Hepatocyte (in vitro differentiated cells): Measurements from ENCODE around the gene EPHA4. TPM values are rescaled to one million over a fixed set of nuclear protein-coding genes. Genes with fewer than 3 reads are reported as not detected.

Experiments
- DNase-seq: peaks from one replicate; pipeline ENCODE4 v3.0.0-alpha.2; 2016; ENCODE audit warnings: low spot score
- H2AFZ ChIP-seq: fragments of 200-600 bp; sonication (generic); 2 replicates; pipeline ENCODE4 v1.6.0; 2016; ENCODE audit warnings: antibody characterized with exemption, mild to moderate bottlenecking
- H3K27ac ChIP-seq: fragments of 200-600 bp; sonication (generic); 2 replicates; pipeline ENCODE4 v1.5.1; 2016; ENCODE audit warnings: mild to moderate bottlenecking
- H3K27me3 ChIP-seq: fragments of 200-600 bp; sonication (generic); 2 replicates; pipeline ENCODE4 v1.6.1; 2016
- H3K36me3 ChIP-seq: fragments of 200-600 bp; sonication (generic); replicated peaks from 2 replicates; pipeline ENCODE4 v1.5.1; 2016; ENCODE audit warnings: low read depth; ENCODE audit not compliant: insufficient read depth
- H3K4me1 ChIP-seq: fragments of 200-600 bp; sonication (generic); 2 replicates; pipeline ENCODE4 v1.5.1; 2016; ENCODE audit warnings: mild to moderate bottlenecking, moderate library complexity; ENCODE audit not compliant: insufficient read depth
- H3K4me2 ChIP-seq: fragments of 200-600 bp; sonication (generic); 2 replicates; pipeline ENCODE4 v1.6.0; 2016
- H3K4me3 ChIP-seq: fragments of 200-600 bp; sonication (generic); 2 replicates; pipeline ENCODE4 v1.5.1; 2016; ENCODE audit warnings: mild to moderate bottlenecking
- H3K79me2 ChIP-seq: fragments of 200-600 bp; sonication (generic); 2 replicates; pipeline ENCODE4 v1.6.0; 2017; ENCODE audit warnings: mild to moderate bottlenecking
- H3K9me2 ChIP-seq: fragments of 200-600 bp; sonication (generic); replicated peaks from 2 replicates; pipeline ENCODE4 v1.6.0; 2017; ENCODE audit warnings: mild to moderate bottlenecking; ENCODE audit not compliant: insufficient read depth
- H3K9me3 ChIP-seq: fragments of 200-600 bp; sonication (generic); 2 replicates; pipeline ENCODE4 v1.5.1; 2016; ENCODE audit warnings: low read depth, mild to moderate bottlenecking
- H4K20me1 ChIP-seq: fragments of 200-600 bp; sonication (generic); 2 replicates; pipeline ENCODE4 v1.6.0; 2016; ENCODE audit warnings: mild to moderate bottlenecking; ENCODE audit not compliant: insufficient read depth, poor library complexity, severe bottlenecking
- EZH2 ChIP-seq: fragments of 200-600 bp; sonication (generic); IDR thresholded peaks from 2 replicates; pipeline ENCODE4 v1.6.1; 2016; ENCODE audit warnings: antibody characterized with exemption, mild to moderate bottlenecking, borderline replicate concordance
- EZH2phosphoT487 ChIP-seq: fragments of 200-600 bp; sonication (generic); IDR thresholded peaks from one replicate; pipeline ENCODE4 v1.6.1; 2018; ENCODE audit warnings: antibody characterized with exemption, mild to moderate bottlenecking, low read depth, moderate library complexity; ENCODE audit not compliant: unreplicated experiment, severe bottlenecking
- WGBS: methylation state at CpG from one replicate; pipeline ENCODE4 v1.1.6; 2016; ENCODE audit warnings: low lambda C conversion rate; ENCODE audit errors: missing lambda C conversion rate; 5-methylcytosine and 5-hydroxymethylcytosine counted together
- polyA plus RNA-seq: library from polyadenylated mRNA; unstranded; fragments of >200 nt; fragmentation: Nextera tagmentation; extraction: Ambion mirVana; gene quantifications from 2 replicates; pipeline ENCODE4 v1.2.1, GENCODE V29; 2016
- total RNA-seq: library from RNA; depleted of rRNA; stranded (reverse); fragments of >200 nt; gene quantifications from 2 replicates; pipeline ENCODE4 v1.2.3, GENCODE V29; 2014
- TF ChIP-seq, protein P1 (sequence below): fragments of 200-600 bp; sonication (generic); IDR thresholded peaks from 2 replicates; pipeline ENCODE4 v1.5.1; 2016; ENCODE audit warnings: antibody characterized with exemption, mild to moderate bottlenecking; ENCODE audit not compliant: poor library complexity

Gene EPHA4
- total and polyA plus RNA-seq, 2 experiments from 2014 or later, result 7.8 to 36.8 TPM

DNA sequence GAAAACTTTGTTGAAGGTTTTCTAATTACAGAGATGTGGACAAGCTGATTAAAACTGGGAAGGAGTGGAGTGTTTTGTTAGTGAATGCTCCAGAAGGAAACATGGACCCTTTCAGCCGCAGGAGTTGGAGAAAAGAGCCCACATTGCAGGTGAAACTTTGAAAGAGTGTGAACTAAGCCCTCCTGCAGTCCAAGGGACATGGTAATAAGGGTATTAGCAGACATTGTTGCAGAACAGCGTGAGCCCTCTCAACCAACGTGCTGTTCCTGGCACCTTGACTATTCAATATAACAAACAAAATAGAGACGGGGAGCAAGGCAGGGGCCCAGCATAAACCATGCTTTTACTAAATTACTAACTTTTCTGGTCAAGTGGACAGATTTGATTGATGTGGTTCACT is 122.7 kb downstream of the EPHA4 start:
- no peaks in the 10 kb centered on the region for H3K27me3 ChIP-seq
- TF ChIP-seq, protein P1, sequence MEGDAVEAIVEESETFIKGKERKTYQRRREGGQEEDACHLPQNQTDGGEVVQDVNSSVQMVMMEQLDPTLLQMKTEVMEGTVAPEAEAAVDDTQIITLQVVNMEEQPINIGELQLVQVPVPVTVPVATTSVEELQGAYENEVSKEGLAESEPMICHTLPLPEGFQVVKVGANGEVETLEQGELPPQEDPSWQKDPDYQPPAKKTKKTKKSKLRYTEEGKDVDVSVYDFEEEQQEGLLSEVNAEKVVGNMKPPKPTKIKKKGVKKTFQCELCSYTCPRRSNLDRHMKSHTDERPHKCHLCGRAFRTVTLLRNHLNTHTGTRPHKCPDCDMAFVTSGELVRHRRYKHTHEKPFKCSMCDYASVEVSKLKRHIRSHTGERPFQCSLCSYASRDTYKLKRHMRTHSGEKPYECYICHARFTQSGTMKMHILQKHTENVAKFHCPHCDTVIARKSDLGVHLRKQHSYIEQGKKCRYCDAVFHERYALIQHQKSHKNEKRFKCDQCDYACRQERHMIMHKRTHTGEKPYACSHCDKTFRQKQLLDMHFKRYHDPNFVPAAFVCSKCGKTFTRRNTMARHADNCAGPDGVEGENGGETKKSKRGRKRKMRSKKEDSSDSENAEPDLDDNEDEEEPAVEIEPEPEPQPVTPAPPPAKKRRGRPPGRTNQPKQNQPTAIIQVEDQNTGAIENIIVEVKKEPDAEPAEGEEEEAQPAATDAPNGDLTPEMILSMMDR, result no peak
- TF ChIP-seq EZH2phosphoT487 (no peak), EZH2 (no peak)
- no peaks in the 10 kb centered on the region for H3K9me2 ChIP-seq
- H2AFZ ChIP-seq, result no peak overlapping the region
- no peaks in the 10 kb centered on the region for H4K20me1 ChIP-seq
- no peak overlapping the region for H3K4me2 ChIP-seq
- no peak overlapping the region for H3K27ac ChIP-seq
- no peak for DNase-seq
- 54% methylated on average over 4 of the region's 4 CpGs for WGBS
- H3K79me2 ChIP-seq, result no peaks in the 10 kb centered on the region
- H3K4me3 ChIP-seq, result no peak overlapping the region
- H3K9me3 ChIP-seq, result no peaks in the 10 kb centered on the region
- H3K4me1 ChIP-seq, result no peaks in the 10 kb centered on the region
- no peaks in the 10 kb centered on the region for H3K36me3 ChIP-seq

DNA sequence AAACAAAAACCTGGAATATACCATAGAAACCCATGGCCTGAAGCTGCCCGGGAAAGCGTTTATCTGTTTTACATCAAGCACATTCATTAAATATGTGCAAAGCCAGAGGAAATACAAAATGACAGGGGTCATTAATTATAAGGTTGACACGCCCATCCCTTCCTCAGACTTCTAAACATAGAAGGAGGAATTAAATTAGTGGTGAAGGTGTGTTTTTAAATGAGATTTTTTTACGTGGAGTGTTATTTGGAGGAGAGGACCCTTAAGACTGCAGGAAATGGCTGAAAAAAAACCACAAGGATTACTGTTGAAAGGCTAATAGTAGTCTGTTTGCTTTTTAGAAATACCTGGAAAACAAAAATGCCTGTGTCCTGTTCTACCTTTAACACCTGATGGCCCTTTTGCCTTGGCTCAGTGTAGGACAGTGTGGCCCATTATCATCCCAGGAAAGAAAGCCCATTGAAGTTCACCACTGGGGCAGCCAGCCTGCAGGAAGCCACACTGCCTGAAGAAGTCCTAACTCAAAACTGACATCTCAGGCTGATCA is 123.2 kb downstream of the EPHA4 start:
- Histone ChIP-seq H3K79me2 (no peaks in the 10 kb centered on the region), H3K4me3 (no peak overlapping the region), H3K27ac (no peak overlapping the region), H3K9me2 (no peaks in the 10 kb centered on the region), H3K4me2 (no peak overlapping the region), H2AFZ (no peak overlapping the region), H4K20me1 (no peaks in the 10 kb centered on the region), H3K27me3 (no peaks in the 10 kb centered on the region), H3K9me3 (no peaks in the 10 kb centered on the region), H3K4me1 (peaks cover 2% of the 10 kb centered on the region), H3K36me3 (no peaks in the 10 kb centered on the region)
- no peak for TF ChIP-seq EZH2
- TF ChIP-seq EZH2phosphoT487, result no peak
- TF ChIP-seq, protein P1, result no peak
- no peak for DNase-seq
- 55% methylated on average over 4 of the region's 4 CpGs for WGBS

DNA sequence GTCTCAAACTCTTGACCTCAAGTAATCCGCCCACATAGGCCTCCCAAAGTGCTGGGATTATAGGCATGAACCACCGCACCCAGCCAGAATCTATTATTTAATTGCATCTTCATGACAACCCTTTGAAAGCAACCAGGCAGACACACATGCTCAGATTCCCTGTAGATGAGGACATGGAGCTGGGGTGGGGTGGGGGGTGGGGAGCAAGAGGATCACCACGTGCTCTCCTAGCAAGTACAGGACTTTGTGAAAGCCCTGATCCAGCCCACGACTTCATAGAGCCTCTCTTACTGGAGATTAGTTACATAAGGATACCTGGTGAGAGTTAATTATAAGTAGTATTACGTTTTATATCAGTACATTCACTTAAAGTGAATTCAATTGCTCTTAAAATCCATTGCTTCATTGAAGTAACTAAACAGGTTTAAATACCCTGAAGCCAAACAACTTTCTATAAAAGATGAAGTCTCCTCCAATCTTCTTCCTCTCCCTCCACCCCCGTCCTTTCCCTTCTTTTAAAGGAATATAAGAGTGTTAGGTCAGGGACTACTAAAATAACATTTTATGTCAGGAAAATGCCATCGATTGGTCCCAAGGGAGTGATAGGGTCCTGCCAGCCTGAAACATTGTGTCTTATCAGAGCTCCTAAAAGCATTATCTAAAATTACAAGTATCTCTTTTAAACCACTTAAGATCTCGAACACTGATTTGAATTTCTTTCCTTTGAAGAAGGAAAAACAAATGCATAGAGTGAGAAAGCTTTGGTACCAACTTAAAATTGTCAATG is 123.9 kb downstream of the EPHA4 start:
- Histone ChIP-seq H3K4me1 (peaks cover 8% of the 10 kb centered on the region), H3K36me3 (no peaks in the 10 kb centered on the region), H3K27ac (peak overlapping the region; percentile 6), H3K9me2 (no peaks in the 10 kb centered on the region), H3K79me2 (no peaks in the 10 kb centered on the region), H3K4me2 (no peak overlapping the region), H3K9me3 (no peaks in the 10 kb centered on the region), H3K4me3 (no peak overlapping the region), H2AFZ (no peak overlapping the region), H4K20me1 (no peaks in the 10 kb centered on the region), H3K27me3 (no peaks in the 10 kb centered on the region)
- peak; percentile 18 for DNase-seq
- TF ChIP-seq, protein P1, result no peak
- TF ChIP-seq EZH2phosphoT487 (no peak), EZH2 (no peak)
- WGBS, result 58% methylated on average over 8 of the region's 8 CpGs
